HG03469 (cell line): Measurements from ENCODE around the gene STK11.
A peak's percentile ranks its signal among the peaks of the same experiment; 100 is the strongest.

Experiments used
- ATAC-seq: cut with Tn5 transposase; IDR thresholded peaks from one replicate; pipeline ENCODE4 v1.9.1; 2021; ENCODE audit warnings: mild to moderate bottlenecking, moderate library complexity, moderate number of reproducible peaks; ENCODE audit not compliant: unreplicated experiment

Gene STK11

GRCh38 chr19:1205114-1206099, at the start of gene STK11:
Gene STK11, plus strand, starts transcription at chr19:1205778. Its CDS starts 1,136 bp downstream, at chr19:1206914.
- peak; percentile 56 for ATAC-seq

- ATAC-seq = no peak
Measured at GRCh38 chr19:1156305-1156801, 49.2 kb upstream of the STK11 start.

GRCh38 chr19:1156830-1157615, 48.6 kb upstream of the STK11 start:
- no peak for ATAC-seq

- ATAC-seq = no peak
Measured at GRCh38 chr19:1157931-1158884, 47.4 kb upstream of the STK11 start.

GRCh38 chr19:1158885-1159448, 46.6 kb upstream of the STK11 start:
- ATAC-seq = no peak

GRCh38 chr19:1159864-1160595, 45.5 kb upstream of the STK11 start:
- ATAC-seq = no peak

- ATAC-seq = no peak
Measured at GRCh38 chr19:1161716-1162115, 43.9 kb upstream of the STK11 start.

- no peak for ATAC-seq
Measured at GRCh38 chr19:1162404-1163282, 42.9 kb upstream of the STK11 start.

- ATAC-seq = no peak
Measured at GRCh38 chr19:1163283-1163933, 42.2 kb upstream of the STK11 start.

GRCh38 chr19:1163934-1164683, 41.5 kb upstream of the STK11 start:
- no peak for ATAC-seq

- no peak for ATAC-seq
Measured at GRCh38 chr19:1164684-1165531, 40.7 kb upstream of the STK11 start.

GRCh38 chr19:1166872-1167573, 38.6 kb upstream of the STK11 start:
- ATAC-seq = no peak

- no peak for ATAC-seq
Measured at GRCh38 chr19:1167687-1168571, 37.6 kb upstream of the STK11 start.

- no peak for ATAC-seq
Measured at GRCh38 chr19:1168572-1169410, 36.8 kb upstream of the STK11 start.
